HG02798 (cell line): ENCODE results near the gene CD37.
"Not testable (repeated sequence)": the region's sequence is repeated elsewhere in the genome, so short reads cannot be mapped to it uniquely, and the experiment has no call there.

Experiments
- ATAC-seq: cut with Tn5 transposase; IDR thresholded peaks from one replicate; pipeline ENCODE4 v1.9.1; 2021; ENCODE audit warnings: mild to moderate bottlenecking; ENCODE audit not compliant: unreplicated experiment, poor library complexity

The CD37 gene

DNA sequence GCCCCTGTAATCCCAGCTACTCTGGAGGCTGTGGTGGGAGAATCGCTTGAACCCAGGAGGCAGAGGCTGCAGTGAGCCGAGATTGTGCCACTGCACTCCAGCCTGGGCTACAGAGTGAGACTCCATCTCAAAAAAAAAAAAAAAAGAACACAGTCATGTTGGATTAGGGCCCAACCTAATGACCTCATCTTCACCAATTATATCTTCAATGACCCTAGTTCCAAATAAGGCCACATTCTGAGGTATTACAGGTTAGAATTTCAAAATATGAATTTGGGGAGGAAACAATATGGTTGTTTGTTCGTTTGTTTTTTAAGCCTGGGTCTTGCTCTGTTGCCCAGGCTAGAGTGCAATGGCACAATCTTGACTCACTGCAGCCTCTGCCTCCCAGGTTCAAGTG is 38.0 kb downstream of the CD37 start:
- ATAC-seq, result not testable (repeated sequence)

DNA sequence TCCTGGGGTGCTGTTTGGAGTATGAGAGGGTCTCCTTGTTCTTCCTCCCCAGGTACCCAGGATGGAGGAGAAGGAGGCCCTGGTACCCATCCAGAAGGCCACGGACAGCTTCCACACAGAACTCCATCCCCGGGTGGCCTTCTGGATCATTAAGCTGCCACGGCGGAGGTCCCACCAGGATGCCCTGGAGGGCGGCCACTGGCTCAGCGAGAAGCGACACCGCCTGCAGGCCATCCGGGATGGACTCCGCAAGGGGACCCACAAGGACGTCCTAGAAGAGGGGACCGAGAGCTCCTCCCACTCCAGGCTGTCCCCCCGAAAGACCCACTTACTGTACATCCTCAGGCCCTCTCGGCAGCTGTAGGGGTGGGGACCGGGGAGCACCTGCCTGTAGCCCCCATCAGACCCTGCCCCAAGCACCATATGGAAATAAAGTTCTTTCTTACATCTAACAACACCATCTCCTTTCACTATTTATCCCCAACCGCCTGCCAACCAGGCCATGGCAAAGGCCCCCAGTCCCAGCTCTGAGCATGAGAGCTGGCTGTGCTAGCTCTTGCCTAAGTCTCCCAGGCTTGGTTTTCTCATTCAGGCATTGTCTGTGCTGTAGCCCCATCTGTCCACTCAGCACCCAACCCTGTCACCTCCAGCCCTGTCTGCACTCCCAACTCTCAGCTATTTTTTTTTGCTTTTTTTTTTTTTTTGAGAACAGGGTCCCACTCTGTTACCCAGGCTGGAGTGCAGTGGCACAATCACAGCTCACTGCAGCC is 39.6 kb downstream of the CD37 start:
- no peak for ATAC-seq

- ATAC-seq, result no peak
Observed at GRCh38 chr19:49378512-49378911, 43.3 kb downstream of the CD37 start.

DNA sequence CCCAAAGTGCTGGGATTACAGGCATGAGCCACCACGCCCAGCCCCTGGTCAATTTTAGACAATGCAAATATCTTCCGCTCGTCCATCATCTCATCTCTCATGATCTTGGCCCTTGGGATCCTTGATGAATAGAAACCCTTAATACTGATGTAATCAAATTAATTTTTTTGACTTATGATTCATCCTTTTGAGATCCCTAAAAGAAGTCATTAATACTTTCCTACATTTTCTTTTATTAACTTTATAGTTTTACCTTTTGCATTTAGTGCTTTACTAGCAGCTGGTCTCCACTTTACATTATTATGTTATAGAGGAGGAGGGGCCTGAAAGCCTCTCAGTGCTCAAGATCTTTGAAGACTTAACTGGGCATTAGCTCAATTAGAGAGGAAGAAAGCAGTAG is 45.2 kb downstream of the CD37 start:
- no peak for ATAC-seq

- ATAC-seq, result no peak
Observed at GRCh38 chr19:49382639-49383038, 47.4 kb downstream of the CD37 start.

GRCh38 chr19:49383599-49383998 is 48.4 kb downstream of the CD37 start:
- no peak for ATAC-seq

- peak; percentile 81 for ATAC-seq
Observed at GRCh38 chr19:49387936-49388372, 52.7 kb downstream of the CD37 start, which contains the start of gene KASH5. Gene KASH5 (plus strand): TSS chr19:49388249. CDS start chr19:49390884, 2,635 bp downstream.

GRCh38 chr19:49389406-49389805 is 54.2 kb downstream of the CD37 start:
- ATAC-seq, result no peak
